Loucy (cell line): Measurements from ENCODE around the gene RALB.

Experiments used
- CTCF ChIP-seq: fragments of 200-600 bp; sonication (generic); conservative IDR thresholded peaks from 2 replicates; pipeline ENCODE4 v1.5.1; 2014; ENCODE audit warnings: mild to moderate bottlenecking, antibody characterized with exemption, low read length
- EZH2phosphoT487 ChIP-seq: fragments of 200-600 bp; IDR thresholded peaks from 2 replicates; pipeline ENCODE4 v1.6.1; 2018; ENCODE audit warnings: antibody characterized with exemption, mild to moderate bottlenecking, moderate library complexity, borderline replicate concordance

GRCh38 chr2:120228503-120228902, 24.1 kb upstream of the RALB start:
- TF ChIP-seq CTCF (peak; percentile 48), EZH2phosphoT487 (no peak)
